ENCODE results near the gene MT4. TPM values are rescaled to one million over a fixed set of nuclear protein-coding genes. Genes with fewer than 3 reads are reported as not detected.

Gene MT4
- polyA plus RNA-seq, 1 of the 3 experiments (the other 2 are of a cell fraction) = not detected

GRCh38 chr16:56551796-56552738, 12.8 kb upstream of the MT4 start:
- Histone ChIP-seq H2AFZ (ENCODE audit: low read depth) (0 out of 2 replicates have a peak overlapping the region, but pooled peaks have one; percentile 63), H3K27me3 (ENCODE audit: insufficient read depth) (no peaks in the 10 kb centered on the region), H3K27ac (ENCODE audit: low read depth in 2 of 2, low read length in 1 of 2) (no peak overlapping the region), H3K79me2 (ENCODE audit: insufficient read depth) (no peaks in the 10 kb centered on the region), H3K9me3 (no peaks in the 10 kb centered on the region), H3K4me3 (ENCODE audit: low read depth in 2 of 2, low read length in 1 of 2) (no peak overlapping the region), H4K20me1 (ENCODE audit: insufficient read depth) (no peaks in the 10 kb centered on the region), H3K9ac (no peak overlapping the region), H3K4me1 (ENCODE audit: control insufficient read depth in 1 of 2, insufficient read depth in 2 of 2, low read depth in 1 of 2, low read length in 1 of 2) (peaks cover 0 to 12% of the 10 kb centered on the region in 2 experiments; a peak in 2 of 4 replicates), H3K36me3 (replicated peaks in 1 of 2; ENCODE audit: control insufficient read depth in 1 of 2, insufficient read depth in 2 of 2, low read length in 1 of 2) (no peaks in the 10 kb centered on the region), H3K4me2 (no peak overlapping the region), H3K9me2 (no peaks in the 10 kb centered on the region), H3F3A (replicated peaks; ENCODE audit: insufficient read depth) (peaks cover 7% of the 10 kb centered on the region)
- WGBS (ENCODE audit: low lambda C conversion rate) = 69% methylated on average over 11 of the region's 11 CpGs
- TF ChIP-seq YY1 (IDR thresholded peaks at IDR 0.05; ENCODE audit: low read depth) (no peak), IRF3 (IDR thresholded peaks at IDR 0.05; ENCODE audit: low read depth, low read length) (no peak), TAF1 (IDR thresholded peaks at IDR 0.05; ENCODE audit: borderline replicate concordance, low read depth, low read length) (no peak), NRF1 (IDR thresholded peaks at IDR 0.05; ENCODE audit: low read depth, low read length) (no peak), EZH2phosphoT487 (IDR thresholded peaks at IDR 0.05; ENCODE audit: borderline replicate concordance, low read depth) (no peak), GABPA (IDR thresholded peaks at IDR 0.05; ENCODE audit: low read depth) (no peak), TEAD4 (IDR thresholded peaks at IDR 0.05; ENCODE audit: borderline replicate concordance, insufficient read depth) (no peak), POLR2AphosphoS5 (IDR thresholded peaks at IDR 0.05; ENCODE audit: low read depth, low read length) (no peak), NFIC (IDR thresholded peaks at IDR 0.05; ENCODE audit: borderline replicate concordance) (no peak)
- no peak for DNase-seq
- ChIA-PET POLR2A (no interaction called here), CTCF (interaction anchor here (1.2 kb wide), 1 partner anchor 10 kb away, joined by 3 read pairs; no protein-coding TSS in a partner anchor)

- DNase-seq = no peak
- Histone ChIP-seq H3K27ac (ENCODE audit: low read depth in 2 of 2, low read length in 1 of 2) (no peak overlapping the region), H3K4me3 (ENCODE audit: low read depth in 2 of 2, low read length in 1 of 2) (no peak overlapping the region), H3K27me3 (ENCODE audit: insufficient read depth) (no peaks in the 10 kb centered on the region), H3K9ac (no peak overlapping the region), H3K4me2 (no peak overlapping the region), H3K9me2 (no peaks in the 10 kb centered on the region), H3K4me1 (ENCODE audit: control insufficient read depth in 1 of 2, insufficient read depth in 2 of 2, low read depth in 1 of 2, low read length in 1 of 2) (peaks cover 5 to 6% of the 10 kb centered on the region in 2 experiments; a peak in 3 of 4 replicates), H3K36me3 (replicated peaks in 1 of 2; ENCODE audit: control insufficient read depth in 1 of 2, insufficient read depth in 2 of 2, low read length in 1 of 2) (no peaks in the 10 kb centered on the region), H3K9me3 (no peaks in the 10 kb centered on the region), H2AFZ (ENCODE audit: low read depth) (no peak overlapping the region), H4K20me1 (ENCODE audit: insufficient read depth) (no peaks in the 10 kb centered on the region), H3F3A (replicated peaks; ENCODE audit: insufficient read depth) (peaks cover 3% of the 10 kb centered on the region), H3K79me2 (ENCODE audit: insufficient read depth) (no peaks in the 10 kb centered on the region)
- POLR2A ChIA-PET = no interaction called here
- CTCF ChIA-PET = interaction anchor here (1.5 kb wide), 1 partner anchor 12 kb away, joined by 3 read pairs; no protein-coding TSS in a partner anchor
- 84% methylated on average over 10 of the region's 10 CpGs for WGBS (ENCODE audit: low lambda C conversion rate)
- no peak for TF ChIP-seq EP300 (IDR thresholded peaks at IDR 0.05; ENCODE audit: borderline replicate concordance in 1 of 2, low read depth in 1 of 2, low read length in 1 of 2)
- no peak for TF ChIP-seq MAX (IDR thresholded peaks at IDR 0.05; ENCODE audit: low read depth)
- no peak for TF ChIP-seq CHD2 (IDR thresholded peaks at IDR 0.05; ENCODE audit: low read length, partially characterized antibody)
- TF ChIP-seq ZBTB33 (IDR thresholded peaks at IDR 0.05; ENCODE audit: borderline replicate concordance, low read depth) = no peak
- no peak for TF ChIP-seq NFIC (IDR thresholded peaks at IDR 0.05; ENCODE audit: borderline replicate concordance)
- no peak for TF ChIP-seq TAF1 (IDR thresholded peaks at IDR 0.05; ENCODE audit: borderline replicate concordance, low read depth, low read length)
- TF ChIP-seq SIN3A (IDR thresholded peaks at IDR 0.05; ENCODE audit: borderline replicate concordance, low read depth, low read length) = no peak
- no peak for TF ChIP-seq GATA2 (CRISPR knock-in tag; IDR thresholded peaks at IDR 0.05)
- no peak for TF ChIP-seq REST (IDR thresholded peaks at IDR 0.05; ENCODE audit: low read depth, low read length)
- no peak for TF ChIP-seq USF1 (IDR thresholded peaks at IDR 0.05; ENCODE audit: borderline replicate concordance, low read depth)
These were observed 10.4 kb upstream of the MT4 start for GRCh38 chr16:56554441-56554840.
